Left lobe of liver (tissue), 2 donors: ENCODE measurements around the gene NSG1. TPM values are rescaled to one million over a fixed set of nuclear protein-coding genes. Genes with fewer than 3 reads are reported as not detected.
A peak's percentile ranks its signal among the peaks of the same experiment; 100 is the strongest.
"Not testable (repeated sequence)": the region's sequence is repeated elsewhere in the genome, so short reads cannot be mapped to it uniquely, and the experiment has no call there.

Experiments used
- ATAC-seq: fragments of 200-7000 bp; cut with Tn5 transposase; one replicate; pipeline ENCODE4 v1.9.1; 2020; ENCODE audit warnings: mild to moderate bottlenecking, moderate library complexity
- DNase-seq: peaks from one replicate; pipeline ENCODE4 v3.0.0-alpha.2; 2020; ENCODE audit warnings: low spot score
- total RNA-seq: library from RNA; stranded (reverse); gene quantifications from one replicate; pipeline ENCODE4 v1.2.1, GENCODE V29; 2021
- donor health status: DM: no; HTN: no; CAD: no; lungs with moderate emphysema.
- donor health status: DM: no; HTN: yes; CAD: no.

NSG1 gene
- total RNA-seq, 1 donor from 2014 or later = 0.13 TPM

DNA sequence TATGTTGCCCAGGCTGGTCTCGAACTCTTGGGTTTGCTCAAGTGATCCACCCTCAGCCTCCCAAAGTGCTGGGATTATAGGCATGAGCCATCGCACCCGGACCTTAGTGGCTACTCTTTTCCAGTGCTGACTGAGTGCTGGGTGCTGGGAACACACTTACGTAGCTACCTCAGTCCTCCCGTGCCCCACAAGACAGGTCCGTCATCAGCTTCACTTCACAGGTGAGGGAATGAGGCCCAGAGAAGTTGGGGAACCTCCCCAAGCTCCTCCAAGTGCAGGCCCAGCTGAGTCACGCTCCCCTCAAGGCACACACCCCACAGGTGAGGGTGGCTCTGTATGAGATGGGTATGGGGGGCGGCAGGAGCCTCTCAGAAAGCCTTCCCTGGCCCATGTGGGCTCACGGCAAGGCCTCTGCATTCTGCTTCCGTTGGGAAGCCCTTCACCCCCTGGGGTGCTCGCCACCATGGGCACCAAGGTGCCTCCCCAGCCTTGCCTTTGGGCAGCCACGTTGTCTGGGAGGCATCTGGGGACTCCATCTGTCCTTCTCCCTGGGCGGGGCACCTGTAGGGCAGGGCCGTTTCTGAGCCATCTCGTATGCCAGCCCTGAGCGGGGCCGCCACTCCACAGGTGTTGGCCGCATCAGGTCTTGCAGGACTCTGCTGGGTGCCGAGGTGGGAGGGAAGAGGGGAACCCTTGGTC is 28.4 kb downstream of the NSG1 start:
- no peak for DNase-seq
- no peak for ATAC-seq

DNA sequence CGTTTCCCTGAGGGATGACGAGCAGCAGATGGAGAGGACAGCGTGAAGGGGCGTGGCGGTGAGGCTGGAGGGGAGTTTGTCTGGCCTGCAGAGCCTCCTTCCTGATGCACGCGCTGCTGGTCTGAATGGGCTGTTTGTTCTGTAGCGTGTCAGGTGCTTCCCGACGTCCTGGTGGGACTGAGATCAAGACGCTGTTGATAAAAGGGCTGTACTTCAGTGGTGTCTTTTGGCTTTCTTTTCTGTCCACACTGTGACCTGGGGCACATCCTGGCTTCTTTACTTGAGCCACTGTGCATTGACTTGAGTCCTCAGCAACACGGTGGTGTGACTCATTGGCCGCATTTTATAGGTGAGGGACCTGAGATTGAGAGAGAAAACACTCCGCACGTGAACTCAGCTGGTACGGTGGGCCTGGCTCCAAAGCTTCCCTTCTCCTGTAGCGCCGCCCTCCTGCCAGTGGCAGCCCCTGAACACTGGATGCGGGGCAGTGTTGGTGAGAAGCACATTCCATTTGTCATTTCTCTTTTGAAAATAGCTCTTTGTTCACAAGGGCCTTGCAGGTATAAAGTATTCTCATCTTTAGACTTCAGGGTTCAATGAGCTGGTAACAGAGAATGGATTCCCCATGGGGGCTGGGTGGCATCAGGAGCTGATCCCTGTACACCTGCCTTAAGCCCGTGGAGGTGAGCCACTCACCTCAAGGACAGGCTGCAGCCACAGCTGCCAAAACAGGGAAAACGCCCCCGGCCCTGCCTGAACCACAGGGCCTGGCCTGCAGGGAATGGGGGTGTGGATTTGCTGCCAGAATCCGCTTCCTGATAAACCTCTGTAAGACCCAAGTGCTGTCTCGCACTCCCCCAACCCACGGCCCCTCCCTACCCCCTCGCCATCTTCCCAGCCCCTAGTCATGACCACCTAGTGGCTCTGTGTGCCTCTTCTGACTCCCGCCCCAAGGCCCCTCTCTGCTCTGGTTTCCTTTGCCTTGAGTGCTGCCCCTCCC is 29.2 kb downstream of the NSG1 start:
- ATAC-seq (no peak), DNase-seq (no peak)

- DNase-seq (no peak), ATAC-seq (no peak)
Measured at GRCh38 chr4:4416981-4417380, 30.1 kb downstream of the NSG1 start.

DNA sequence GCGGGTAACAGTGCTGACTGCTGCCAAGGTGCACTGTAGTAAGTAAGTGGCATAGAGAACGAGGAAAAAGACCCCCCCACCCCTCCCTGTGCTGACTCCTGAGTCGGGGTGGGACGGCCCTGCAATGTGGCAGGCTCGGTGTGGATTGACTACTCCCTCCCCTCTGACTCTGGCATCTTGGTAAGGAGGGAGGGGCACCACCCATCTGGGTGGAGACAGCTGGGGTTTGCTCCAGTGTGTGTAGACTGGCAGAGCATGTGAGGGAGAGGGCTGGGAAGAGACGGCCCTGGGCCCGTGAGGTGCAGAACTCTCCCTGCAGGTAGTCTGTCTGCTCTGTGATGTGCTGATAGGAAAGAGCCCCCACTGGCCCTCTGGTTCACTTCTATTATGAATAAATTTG is 31.0 kb downstream of the NSG1 start:
- ATAC-seq (no peak), DNase-seq (no peak)

GRCh38 chr4:4418676-4419390 is 31.9 kb downstream of the NSG1 start:
- no peak for DNase-seq
- no peak for ATAC-seq

DNA sequence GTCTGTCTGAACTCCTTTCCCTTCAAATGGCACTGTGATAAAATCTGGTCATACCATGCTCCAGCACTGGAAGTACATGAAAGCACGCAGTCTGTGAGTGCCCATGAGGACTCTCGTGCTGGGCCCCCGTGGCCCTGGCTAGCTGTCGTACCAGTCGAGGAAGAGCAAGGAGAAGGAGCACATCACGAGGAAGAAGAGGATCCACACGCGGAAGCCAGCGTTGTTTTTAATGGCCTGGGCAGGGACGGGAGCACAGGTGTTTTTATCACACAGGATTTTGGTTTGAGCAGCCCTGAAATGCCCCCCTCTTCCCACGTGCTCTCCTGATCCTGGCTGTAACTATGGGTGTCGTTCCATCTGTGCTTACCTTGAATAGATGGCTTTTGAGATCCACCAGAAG is 33.0 kb downstream of the NSG1 start:
- DNase-seq = peak; percentile 24
- ATAC-seq = no peak

GRCh38 chr4:4420421-4420820 is 33.5 kb downstream of the NSG1 start:
- ATAC-seq (no peak), DNase-seq (peak; percentile 26)

DNA sequence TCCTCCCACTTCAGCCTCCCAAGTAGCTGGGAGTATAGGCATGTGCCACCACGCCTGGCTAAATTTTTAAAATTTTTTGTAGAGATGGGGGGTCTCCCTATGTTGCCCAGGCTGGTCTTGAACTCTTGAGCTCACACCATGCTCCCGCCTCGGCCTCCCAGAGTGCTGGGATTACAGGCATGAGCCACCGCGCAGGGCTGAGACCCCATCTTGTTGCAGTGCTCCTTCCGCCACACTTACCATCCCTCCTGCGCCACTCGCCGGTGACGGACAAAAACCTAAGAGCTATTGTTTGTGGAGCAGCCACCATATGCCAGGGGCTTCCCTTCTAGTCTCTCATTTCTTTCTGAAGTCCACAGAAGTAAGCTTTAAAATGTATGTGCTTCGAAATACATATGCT is 34.5 kb downstream of the NSG1 start:
- ATAC-seq = no peak
- DNase-seq = peak; percentile 19

- not testable (repeated sequence) for DNase-seq, ATAC-seq
Measured at GRCh38 chr4:4422117-4422516, 35.2 kb downstream of the NSG1 start.

DNA sequence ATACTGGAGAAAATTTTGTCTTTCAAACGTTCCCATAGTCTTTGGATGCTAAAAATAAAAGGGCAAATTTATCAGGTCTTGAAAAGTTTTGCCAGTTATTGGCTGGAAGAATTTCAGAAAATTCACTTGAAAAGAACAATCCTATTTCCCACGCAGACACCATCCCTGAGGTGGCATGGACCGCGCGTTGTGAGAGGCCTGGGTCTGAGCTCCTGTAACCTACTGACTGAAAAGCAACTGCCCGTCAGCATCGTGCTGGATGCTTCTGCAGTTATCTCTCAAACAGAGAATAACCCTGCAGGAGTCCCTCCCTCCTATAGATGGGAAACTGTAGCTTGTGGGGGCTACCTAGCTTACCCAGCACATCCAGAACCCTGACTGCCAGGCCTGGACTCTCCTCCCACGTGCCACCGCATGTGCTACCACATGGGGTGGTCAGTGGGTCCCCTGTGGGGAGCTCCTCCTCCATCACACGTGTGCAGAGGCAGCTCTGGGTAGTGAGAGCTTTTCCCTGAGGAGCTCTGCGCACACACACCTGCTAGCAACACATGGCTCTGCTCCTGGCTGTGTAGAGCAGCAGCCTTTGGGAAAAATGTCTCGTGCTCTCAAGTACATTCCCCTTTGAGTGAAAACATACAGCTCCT is 36.1 kb downstream of the NSG1 start:
- DNase-seq (no peak), ATAC-seq (peak; percentile 26)

DNA sequence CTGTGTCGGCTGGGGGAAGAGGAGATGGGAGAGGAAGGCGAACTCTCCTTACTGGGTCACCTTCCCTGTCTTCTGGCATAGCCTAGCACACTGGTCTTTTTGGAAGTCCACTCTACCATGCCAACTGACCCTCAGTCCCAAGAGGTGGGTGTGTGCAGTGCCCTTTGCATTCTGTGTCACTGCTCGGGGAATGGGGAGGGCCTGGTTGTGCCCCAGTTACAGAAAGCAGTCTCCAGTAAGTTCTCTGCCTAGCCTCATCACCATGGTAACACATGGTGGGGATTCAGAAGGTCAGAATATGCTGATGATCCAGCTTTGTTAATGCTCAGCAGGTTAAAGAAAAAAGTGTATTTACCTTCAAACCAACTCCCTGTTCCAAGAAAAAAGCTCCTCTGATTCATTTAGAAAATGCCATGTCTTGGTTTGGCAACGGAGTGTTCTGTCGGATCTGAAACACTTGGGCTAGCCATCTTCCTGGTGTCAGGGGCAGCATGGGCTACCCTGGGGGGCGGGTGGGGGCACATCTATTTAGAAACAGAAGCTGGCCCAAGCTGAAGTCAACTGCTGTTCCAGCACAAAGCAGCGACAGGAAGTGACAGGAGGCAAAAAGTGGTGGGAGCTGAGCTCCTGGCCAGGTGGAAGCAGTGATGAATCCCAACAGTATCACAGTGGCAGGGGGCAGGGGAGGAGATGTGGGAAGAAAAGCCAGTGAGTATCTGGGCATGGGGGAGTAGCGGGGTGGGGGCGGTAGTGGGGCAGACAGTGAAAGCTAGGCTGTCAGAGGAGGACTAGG is 37.0 kb downstream of the NSG1 start:
- peak; percentile 75 for ATAC-seq

GRCh38 chr4:4424499-4425115 is 37.7 kb downstream of the NSG1 start:
- DNase-seq = no peak
- ATAC-seq = no peak

More for the DNA sequence above, 37.0 kb downstream of the NSG1 start:
- no peak for DNase-seq

DNA sequence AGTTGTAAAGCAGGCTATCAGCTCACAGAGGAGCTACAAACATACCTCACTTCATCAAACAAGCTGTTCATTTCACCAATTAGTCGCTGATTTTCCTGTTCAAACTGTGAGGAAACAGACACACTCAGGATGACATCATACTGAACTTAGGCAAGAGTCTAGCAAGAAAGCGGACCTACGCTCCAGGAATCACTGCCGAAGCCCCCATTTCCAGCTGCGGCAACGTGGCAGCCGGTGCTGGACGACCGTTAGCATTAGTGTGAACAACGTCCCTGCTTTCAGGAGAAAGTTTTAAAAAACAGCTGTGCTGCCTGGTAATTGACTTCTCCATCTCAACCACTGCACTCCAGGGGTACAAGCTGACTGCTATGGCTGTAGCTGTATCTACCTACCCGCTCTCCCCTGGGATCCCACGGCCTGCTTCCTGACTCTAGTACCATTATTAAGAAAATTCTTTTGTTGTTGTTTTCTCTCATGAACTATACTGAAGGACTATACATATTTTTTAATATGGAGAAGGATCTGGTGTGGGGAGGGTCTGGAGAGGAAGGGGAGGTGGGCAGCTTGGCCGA is 38.3 kb downstream of the NSG1 start:
- DNase-seq (no peak), ATAC-seq (no peak)

DNA sequence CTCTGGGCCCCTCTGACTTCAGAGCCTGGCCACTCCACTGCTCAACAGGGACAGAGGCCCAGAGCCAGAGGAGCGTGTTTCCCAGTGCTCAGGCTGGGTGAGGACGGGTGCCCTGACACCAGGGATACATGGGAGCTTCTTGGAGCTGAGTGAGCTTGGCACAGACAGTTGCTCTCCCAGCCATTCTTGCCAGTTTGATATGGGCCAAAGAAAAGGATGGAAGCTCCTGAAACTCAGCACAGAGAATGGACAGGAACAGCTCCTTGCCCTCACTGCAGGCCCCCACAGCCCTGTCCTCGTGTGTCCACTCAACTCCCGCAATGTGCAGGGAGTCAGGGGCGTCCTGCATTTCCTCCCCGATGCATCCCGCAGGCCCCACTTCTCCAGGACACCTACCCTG is 38.8 kb downstream of the NSG1 start:
- no peak for ATAC-seq
- no peak for DNase-seq

- DNase-seq (no peak), ATAC-seq (no peak)
Measured at GRCh38 chr4:4426511-4427120, 39.7 kb downstream of the NSG1 start.

DNA sequence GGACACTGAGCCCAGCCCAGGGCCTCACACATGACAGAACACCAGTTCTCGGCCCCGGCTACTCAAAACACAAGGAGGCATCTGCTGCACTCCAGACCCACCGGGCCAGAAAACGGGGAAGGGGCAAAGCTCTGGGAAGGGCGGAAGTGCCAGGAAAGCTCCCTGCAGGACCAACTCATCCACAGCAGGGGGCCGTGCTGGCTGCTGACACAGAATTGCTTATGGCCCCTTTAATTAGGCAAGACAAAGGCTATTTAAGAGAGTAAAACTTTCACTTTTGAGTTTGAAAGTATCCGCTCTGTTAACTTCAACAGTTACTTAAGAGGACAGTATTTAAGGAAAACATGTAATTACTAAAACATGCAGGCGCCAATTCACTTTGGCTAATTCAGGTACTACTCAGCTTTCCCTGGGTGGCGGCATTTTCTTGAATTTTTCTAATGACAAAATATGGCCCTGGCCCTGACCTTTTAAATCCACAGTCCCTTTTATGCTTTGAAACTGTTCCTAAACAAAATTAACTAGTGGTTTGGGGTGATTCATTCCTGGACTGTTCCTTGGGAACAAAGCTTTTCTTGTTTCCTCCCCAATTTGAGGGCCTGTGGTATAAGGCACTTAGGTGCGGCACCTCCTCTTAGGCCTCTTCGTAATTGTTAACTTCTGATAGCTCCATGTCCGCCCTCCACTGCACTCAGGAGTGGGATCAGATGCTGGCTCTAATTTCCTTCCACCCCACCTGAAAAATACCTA is 40.4 kb downstream of the NSG1 start:
- no peak for ATAC-seq
- DNase-seq = no peak

DNA sequence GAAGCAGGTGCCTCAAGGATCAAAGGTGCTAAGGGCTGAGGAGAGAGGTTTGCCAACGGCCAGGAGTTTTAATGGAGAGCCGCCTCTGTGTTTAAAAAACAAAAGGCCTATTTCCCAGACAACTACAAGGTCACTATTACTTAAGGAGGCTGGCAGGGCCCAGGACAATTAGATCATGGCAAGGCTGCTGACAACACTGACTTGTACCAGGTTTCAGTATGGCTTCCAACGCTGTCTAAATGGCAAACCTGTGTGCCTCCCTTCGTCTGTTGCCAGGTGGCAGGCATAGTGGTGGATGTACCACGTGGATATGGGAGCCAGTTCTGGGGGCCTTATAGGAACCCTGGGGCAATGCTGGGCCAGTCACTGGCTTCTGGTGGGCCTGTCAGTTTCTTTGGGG is 41.0 kb downstream of the NSG1 start:
- DNase-seq = no peak

More for the DNA sequence above, 41.0 kb downstream of the NSG1 start:
- ATAC-seq = no peak
